GM12878 (cell line): ENCODE data around the gene KLF3. TPM values are rescaled to one million over a fixed set of nuclear protein-coding genes. Genes with fewer than 3 reads are reported as not detected.

Source experiments
- ATAC-seq: fragments of 200-7000 bp; cut with Tn5 transposase; 3 replicates; pipeline ENCODE4 v1.9.1; 2020; ENCODE audit warnings: mild to moderate bottlenecking, moderate library complexity
- BruUV-seq: library from RNA; stranded (reverse); fragments of 400-500 nt; replicated peaks from 2 replicates; lab custom pipeline; 2021; lab: Mats Ljungman, UMichigan
- CTCF ChIA-PET: fragments of 300-600 bp; sonication (Branson Sonifier 250); formaldehyde crosslinking; extraction: SDS; loops from one replicate; lab custom pipeline; 2021; ENCODE audit warnings: inconsistent platforms; lab: Yijun Ruan, JAX
- POLR2A ChIA-PET: fragments of 350-600 bp; formaldehyde crosslinking; extraction: SDS; loops from one replicate; lab custom pipeline; 2021; ENCODE audit warnings: inconsistent platforms; lab: Charles Lee
- RAD21 ChIA-PET: fragments of 300-600 bp; sonication (Branson Sonifier 250); formaldehyde crosslinking; loops from one replicate; lab custom pipeline; 2023; ENCODE audit warnings: antibody characterized with exemption; ENCODE audit not compliant: unreplicated experiment; lab: Charles Lee
- SMC1A ChIA-PET: fragments of 300-600 bp; sonication (Branson Sonifier 250); formaldehyde crosslinking; loops from one replicate; lab custom pipeline; 2023; ENCODE audit not compliant: unreplicated experiment, uncharacterized antibody; lab: Charles Lee
- DNase-seq: peaks from one replicate; pipeline ENCODE4 v3.0.0-alpha.2; 2011; ENCODE audit warnings: low read depth, low spot score
- FAIRE-seq: peaks from 3 replicates; lab custom pipeline; 2011; peaks lifted over from hg19 to GRCh38; lab: Jason Lieb, UNC
- H2AFZ ChIP-seq: 2 replicates; pipeline ENCODE4 v1.6.0; 2011; ENCODE audit warnings: low read depth, low read length, control low read depth; ENCODE audit not compliant: control insufficient read depth
- H3K27ac ChIP-seq: 2 replicates; pipeline ENCODE4 v1.5.1; 2011; ENCODE audit warnings: control low read depth; ENCODE audit not compliant: control insufficient read depth, insufficient read depth
- H3K27me3 ChIP-seq, 2 experiments: replicated peaks in 1 of 2; 2 replicates each; pipeline versions ENCODE4 v1.6.0 to v1.6.1; 2011; ENCODE audit warnings: low read length in 1 of 2; ENCODE audit not compliant: control insufficient read depth in 2 of 2, insufficient read depth in 2 of 2
- H3K36me3 ChIP-seq, 2 experiments: 2 replicates each; pipeline ENCODE4 v1.5.1; 2011; ENCODE audit warnings: low read length in 1 of 2; ENCODE audit not compliant: control insufficient read depth in 2 of 2, insufficient read depth in 2 of 2
- H3K4me1 ChIP-seq: 2 replicates; pipeline ENCODE4 v1.6.1; 2011; ENCODE audit warnings: mild to moderate bottlenecking, low read length, moderate library complexity, mixed read lengths; ENCODE audit not compliant: control insufficient read depth, insufficient read depth
- H3K4me2 ChIP-seq: 2 replicates; pipeline ENCODE4 v1.6.0; 2011; ENCODE audit warnings: control low read depth; ENCODE audit not compliant: control insufficient read depth, insufficient read depth
- H3K4me3 ChIP-seq: fragments of 200-600 bp; sonication (generic); 2 replicates; pipeline ENCODE4 v1.5.1; 2016
- H3K79me2 ChIP-seq: 2 replicates; pipeline ENCODE4 v1.6.0; 2011; ENCODE audit warnings: low read length; ENCODE audit not compliant: control insufficient read depth, insufficient read depth
- H3K9ac ChIP-seq: 2 replicates; pipeline ENCODE4 v1.8.0; 2011; ENCODE audit warnings: low read length, control low read depth, mixed read lengths; ENCODE audit not compliant: control insufficient read depth, insufficient read depth
- H3K9me3 ChIP-seq: replicated peaks from 3 replicates; pipeline ENCODE4 v1.5.1; 2011; ENCODE audit warnings: mild to moderate bottlenecking, low read length; ENCODE audit not compliant: control insufficient read depth, insufficient read depth
- H4K20me1 ChIP-seq: 2 replicates; pipeline ENCODE4 v1.6.0; 2011; ENCODE audit not compliant: control insufficient read depth, insufficient read depth
- CHD1 ChIP-seq: IDR thresholded peaks from 2 replicates; pipeline ENCODE4 v1.6.1; 2012; ENCODE audit warnings: low read depth, low read length, improper control_type of control experiment
- CHD2 ChIP-seq: IDR thresholded peaks from 2 replicates; pipeline ENCODE4 v1.6.1; 2011; ENCODE audit warnings: low read depth, low read length, improper control_type of control experiment, borderline replicate concordance
- CHD4 ChIP-seq: fragments of 200-600 bp; sonication (generic); IDR thresholded peaks from 2 replicates; pipeline ENCODE4 v1.6.1; 2016; ENCODE audit warnings: mild to moderate bottlenecking
- DPF2 ChIP-seq: fragments of 450-650 bp; IDR thresholded peaks from 2 replicates; pipeline ENCODE4 v1.6.1; 2017; ENCODE audit warnings: mild to moderate bottlenecking
- ESRRA ChIP-seq: IDR thresholded peaks from 2 replicates; pipeline ENCODE4 v1.6.1; 2012; ENCODE audit warnings: mild to moderate bottlenecking, low read length, improper control_type of control experiment
- FOXK2 ChIP-seq: fragments of 450-650 bp; IDR thresholded peaks from 2 replicates; pipeline ENCODE4 v1.6.1; 2017; ENCODE audit warnings: mild to moderate bottlenecking, moderate library complexity
- HDAC6 ChIP-seq: fragments of 200-600 bp; sonication (generic); IDR thresholded peaks from one replicate; pipeline ENCODE4 v1.8.0; 2017; ENCODE audit warnings: antibody characterized with exemption; ENCODE audit not compliant: unreplicated experiment
- HSF1 ChIP-seq: fragments of 150-350 bp; IDR thresholded peaks from 2 replicates; pipeline ENCODE4 v1.6.1; 2014; ENCODE audit warnings: mild to moderate bottlenecking, low read depth, low read length
- KAT2A ChIP-seq: conservative IDR thresholded peaks from 2 replicates; pipeline ENCODE4 v1.6.1; 2011; ENCODE audit warnings: low read depth, low read length; ENCODE audit not compliant: control insufficient read depth
- POLR2AphosphoS2 ChIP-seq: IDR thresholded peaks from 2 replicates; pipeline ENCODE4 v1.6.1; 2011; ENCODE audit warnings: low read depth, mild to moderate bottlenecking, low read length, improper control_type of control experiment, moderate library complexity
- SMAD1 ChIP-seq: fragments of 450-650 bp; IDR thresholded peaks from 2 replicates; pipeline ENCODE4 v1.6.1; 2018; ENCODE audit warnings: mild to moderate bottlenecking, low read depth; ENCODE audit not compliant: partially characterized antibody
- SMARCA5 ChIP-seq: fragments of 450-650 bp; IDR thresholded peaks from 2 replicates; pipeline ENCODE4 v1.6.1; 2017; ENCODE audit warnings: mild to moderate bottlenecking
- SRF ChIP-seq, 2 experiments: IDR thresholded peaks; 2 replicates each; pipeline ENCODE4 v1.6.1; 2011; ENCODE audit warnings: low read depth in 2 of 2, low read length in 2 of 2, mild to moderate bottlenecking in 1 of 2, moderate library complexity in 1 of 2
- WGBS: methylation state at CpG from one replicate; pipeline ENCODE4 v1.1.6; 2016; ENCODE audit warnings: low lambda C conversion rate; ENCODE audit not compliant: insufficient replicate concordance, insufficient coverage; ENCODE audit errors: missing lambda C conversion rate; 5-methylcytosine and 5-hydroxymethylcytosine counted together
- in situ Hi-C: fragments of 300-500 bp; cut with MboI; formaldehyde crosslinking; loops from 9 replicates; pipeline ENCODE4 v1.14.3; 2018; ENCODE audit warnings: mixed read lengths
- intact Hi-C: fragments of 100-400 bp; cut with micrococcal nuclease; formaldehyde crosslinking; loops from one replicate; pipeline ENCODE4 v1.14.2; 2022; ENCODE audit not compliant: unreplicated experiment
- polyA plus RNA-seq, 11 experiments: library from polyadenylated mRNA; depleted of rRNA in 4 of 11; unstranded in 6 of 11; stranded (reverse) in 5 of 11; fragments of >200 nt; fragmentation: Nextera tagmentation in 4 of 11; fragmentation: Illumina TruSeq in 1 of 11; extraction: Ambion mirVana in 4 of 11; extraction: Trizol in 1 of 11; gene quantifications; 1 replicate in 1 of 11; 2 replicates in 10 of 11; pipeline versions ENCODE4 v1.2.1 to v1.2.3, GENCODE V29; 2011 to 2016; ENCODE audit warnings: inconsistent platforms in 2 of 11, missing spikeins in 2 of 11, low read depth in 1 of 11
- total RNA-seq, 4 experiments: library from RNA; depleted of rRNA in 3 of 4; stranded (reverse); fragments of >200 nt in 3 of 4; fragmentation: Illumina TruSeq in 1 of 4; extraction: Trizol in 1 of 4; gene quantifications; 2 replicates each; pipeline versions ENCODE4 v1.2.1 to v1.2.3, GENCODE V29; 2013 to 2021
- TF ChIP-seq, protein P1 (sequence below): fragments of 450-650 bp; IDR thresholded peaks from 2 replicates; pipeline ENCODE4 v1.6.1; 2017; ENCODE audit warnings: mild to moderate bottlenecking, moderate library complexity

The KLF3 gene
- total and polyA plus RNA-seq, 10 of the 15 experiments (the other 5 are each of a cell fraction or from before 2014, with no cell fraction given) = 1.4 to 5.8 (median 2.1) TPM

DNA sequence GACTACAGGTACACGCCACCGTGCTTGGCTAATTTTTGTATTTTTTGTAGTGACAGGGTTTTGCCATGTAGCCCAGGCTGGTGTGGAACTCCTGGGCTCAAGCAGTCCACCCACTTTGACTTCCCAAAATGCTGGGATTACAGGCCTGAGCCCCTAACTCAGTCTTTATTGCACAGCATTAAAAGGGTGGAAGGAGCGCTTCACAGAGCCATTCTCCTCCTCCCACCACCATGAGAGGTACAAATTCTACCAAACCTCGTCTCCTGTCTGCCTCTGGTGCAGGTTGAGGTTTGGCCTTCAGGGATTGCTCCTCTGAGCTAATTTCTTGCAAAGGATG lies 66.5 kb downstream of the KLF3 start (continued):
- TF ChIP-seq SRF (IDR thresholded peaks at IDR 0.05; ENCODE audit: low read depth in 2 of 2, low read length in 2 of 2) = no peak
- peak; percentile 65; the same call in 1 of the 2 replicates for TF ChIP-seq SMARCA5
- TF ChIP-seq, protein P1, sequence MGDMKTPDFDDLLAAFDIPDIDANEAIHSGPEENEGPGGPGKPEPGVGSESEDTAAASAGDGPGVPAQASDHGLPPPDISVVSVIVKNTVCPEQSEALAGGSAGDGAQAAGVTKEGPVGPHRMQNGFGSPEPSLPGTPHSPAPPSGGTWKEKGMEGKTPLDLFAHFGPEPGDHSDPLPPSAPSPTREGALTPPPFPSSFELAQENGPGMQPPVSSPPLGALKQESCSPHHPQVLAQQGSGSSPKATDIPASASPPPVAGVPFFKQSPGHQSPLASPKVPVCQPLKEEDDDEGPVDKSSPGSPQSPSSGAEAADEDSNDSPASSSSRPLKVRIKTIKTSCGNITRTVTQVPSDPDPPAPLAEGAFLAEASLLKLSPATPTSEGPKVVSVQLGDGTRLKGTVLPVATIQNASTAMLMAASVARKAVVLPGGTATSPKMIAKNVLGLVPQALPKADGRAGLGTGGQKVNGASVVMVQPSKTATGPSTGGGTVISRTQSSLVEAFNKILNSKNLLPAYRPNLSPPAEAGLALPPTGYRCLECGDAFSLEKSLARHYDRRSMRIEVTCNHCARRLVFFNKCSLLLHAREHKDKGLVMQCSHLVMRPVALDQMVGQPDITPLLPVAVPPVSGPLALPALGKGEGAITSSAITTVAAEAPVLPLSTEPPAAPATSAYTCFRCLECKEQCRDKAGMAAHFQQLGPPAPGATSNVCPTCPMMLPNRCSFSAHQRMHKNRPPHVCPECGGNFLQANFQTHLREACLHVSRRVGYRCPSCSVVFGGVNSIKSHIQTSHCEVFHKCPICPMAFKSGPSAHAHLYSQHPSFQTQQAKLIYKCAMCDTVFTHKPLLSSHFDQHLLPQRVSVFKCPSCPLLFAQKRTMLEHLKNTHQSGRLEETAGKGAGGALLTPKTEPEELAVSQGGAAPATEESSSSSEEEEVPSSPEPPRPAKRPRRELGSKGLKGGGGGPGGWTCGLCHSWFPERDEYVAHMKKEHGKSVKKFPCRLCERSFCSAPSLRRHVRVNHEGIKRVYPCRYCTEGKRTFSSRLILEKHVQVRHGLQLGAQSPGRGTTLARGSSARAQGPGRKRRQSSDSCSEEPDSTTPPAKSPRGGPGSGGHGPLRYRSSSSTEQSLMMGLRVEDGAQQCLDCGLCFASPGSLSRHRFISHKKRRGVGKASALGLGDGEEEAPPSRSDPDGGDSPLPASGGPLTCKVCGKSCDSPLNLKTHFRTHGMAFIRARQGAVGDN = no peak
- TF ChIP-seq POLR2AphosphoS2 = no peak

- intact Hi-C loops = loop anchor here (1.0 to 5.0 kb wide), 7 partner anchors 56 to 669 kb away; no protein-coding TSS in a partner anchor
- peak overlapping the region; percentile 19; the same call in 1 of the 2 replicates for H3K9ac ChIP-seq
- H3K4me3 ChIP-seq = no peak overlapping the region
- ChIA-PET POLR2A (interaction anchor here (0.6 to 1.4 kb wide), 7 partner anchors 9 to 599 kb away, joined by 3 to 5 read pairs (median 3); partner anchors contain the start of gene TLR10), CTCF (interaction anchor here (0.7 to 7.1 kb wide), 21 partner anchors 11 to 664 kb away, joined by 3 to 65 read pairs (median 5); partner anchors contain the start of gene TLR10), RAD21 (interaction anchor here (0.5 to 6.9 kb wide), 20 partner anchors 8 to 1037 kb away, joined by 3 to 66 read pairs (median 4); partner anchors contain the start of genes TLR1 and TLR10), SMC1A (interaction anchor here (0.5 to 5.8 kb wide), 20 partner anchors 10 to 662 kb away, joined by 3 to 40 read pairs (median 4); partner anchors contain the start of genes TLR1 and TLR10)
- peak overlapping the region; percentile 57 for H3K27ac ChIP-seq
- peak overlapping the region; percentile 70 for H3K4me2 ChIP-seq
- DNase-seq (peak; percentile 87), ATAC-seq (peak; percentile 97), FAIRE-seq (peak; percentile 80)
- H2AFZ ChIP-seq = peak overlapping the region; percentile 69
- no peaks in the 10 kb centered on the region for H4K20me1 ChIP-seq
- H3K27me3 ChIP-seq = no peaks in the 10 kb centered on the region; a peak in 1 of 4 replicates
- in situ Hi-C loops = loop anchor here (5.0 kb wide), 2 partner anchors 549 to 659 kb away; no protein-coding TSS in a partner anchor
- H3K36me3 ChIP-seq = no peaks in the 10 kb centered on the region
- H3K9me3 ChIP-seq = peaks cover 6% of the 10 kb centered on the region; the same call in 2 of the 3 replicates
- H3K4me1 ChIP-seq = peaks cover 16% of the 10 kb centered on the region
- no peaks in the 10 kb centered on the region for H3K79me2 ChIP-seq
- BruUV-seq = no TSS peak
- under 1% methylated on average over 23 of the region's 23 CpGs for WGBS
- TF ChIP-seq DPF2 = peak; percentile 84
- no peak for TF ChIP-seq CHD1
- TF ChIP-seq KAT2A = no peak
- no peak for TF ChIP-seq SMAD1
- TF ChIP-seq CHD2 = peak; percentile 61; the same call in 1 of the 2 replicates
- TF ChIP-seq CHD4 = no peak
- no peak for TF ChIP-seq HDAC6
- TF ChIP-seq FOXK2 = no peak
- TF ChIP-seq HSF1 = no peak
- no peak for TF ChIP-seq ESRRA
Measured at GRCh38 chr4:38730830-38731646, 67.0 kb downstream of the KLF3 start.
